GM19025 (cell line): Measurements from ENCODE around the gene RNF2.
"Not testable (repeated sequence)": the region's sequence is repeated elsewhere in the genome, so short reads cannot be mapped to it uniquely, and the experiment has no call there.

ENCODE experiments used
- ATAC-seq: cut with Tn5 transposase; IDR thresholded peaks from one replicate; pipeline ENCODE4 v1.9.1; 2021; ENCODE audit warnings: mild to moderate bottlenecking, low read depth, moderate library complexity; ENCODE audit not compliant: unreplicated experiment

RNF2 gene

GRCh38 chr1:185046668-185047067 lies 1.3 kb downstream of the RNF2 start:
- no peak for ATAC-seq

GRCh38 chr1:185049670-185050069 lies 4.3 kb downstream of the RNF2 start:
- ATAC-seq, result no peak

GRCh38 chr1:185050823-185051451 lies 5.6 kb downstream of the RNF2 start:
- no peak for ATAC-seq

GRCh38 chr1:185053204-185053603 lies 7.8 kb downstream of the RNF2 start:
- no peak for ATAC-seq

GRCh38 chr1:185054365-185055060 lies 9.2 kb downstream of the RNF2 start:
- no peak for ATAC-seq

GRCh38 chr1:185058110-185058509 lies 12.8 kb downstream of the RNF2 start:
- ATAC-seq, result no peak

GRCh38 chr1:185058876-185059275 lies 13.5 kb downstream of the RNF2 start:
- no peak for ATAC-seq

- ATAC-seq, result no peak
Measured at GRCh38 chr1:185059950-185060571, 14.7 kb downstream of the RNF2 start.

GRCh38 chr1:185062710-185063370 lies 17.5 kb downstream of the RNF2 start:
- ATAC-seq, result no peak

- no peak for ATAC-seq
Measured at GRCh38 chr1:185063719-185064118, 18.4 kb downstream of the RNF2 start.

GRCh38 chr1:185065006-185065405 lies 19.6 kb downstream of the RNF2 start:
- not testable (repeated sequence) for ATAC-seq

- ATAC-seq, result no peak
Measured at GRCh38 chr1:185066181-185066580, 20.8 kb downstream of the RNF2 start.

GRCh38 chr1:185068341-185068740 lies 23.0 kb downstream of the RNF2 start:
- ATAC-seq, result no peak

GRCh38 chr1:185069202-185069772 lies 23.9 kb downstream of the RNF2 start:
- no peak for ATAC-seq

GRCh38 chr1:185070051-185070450 lies 24.7 kb downstream of the RNF2 start:
- no peak for ATAC-seq

- no peak for ATAC-seq
Measured at GRCh38 chr1:185073725-185074124, 28.4 kb downstream of the RNF2 start.

- no peak for ATAC-seq
Measured at GRCh38 chr1:185074307-185074706, 28.9 kb downstream of the RNF2 start.

GRCh38 chr1:185075476-185075875 lies 30.1 kb downstream of the RNF2 start:
- ATAC-seq, result no peak

GRCh38 chr1:185077374-185077773 lies 32.0 kb downstream of the RNF2 start:
- no peak for ATAC-seq

GRCh38 chr1:185080422-185080821 lies 35.1 kb downstream of the RNF2 start:
- no peak for ATAC-seq

GRCh38 chr1:185083818-185084217 lies 38.5 kb downstream of the RNF2 start:
- ATAC-seq, result no peak
